ENCODE results near the gene HLA-DMB. TPM values are rescaled to one million over a fixed set of nuclear protein-coding genes. Genes with fewer than 3 reads are reported as not detected.

The HLA-DMB gene
- total RNA-seq, 8 experiments from 2014 or later: 0.14 to 1.1 (median 0.34) TPM

- in situ Hi-C loops (cut with MboI; ENCODE audit: low pct_unique_long_range_greater_than_20kb in 2 of 9, low sequenced_read_pairs in 9 of 9, unreplicated experiment in 9 of 9): loop anchor here in 4 of 9 experiments (25.0 kb wide), 1 partner anchor 90 kb away; no protein-coding TSS in a partner anchor
- no peak overlapping the region for H3K4me3 ChIP-seq
- no peak for ATAC-seq (replicated peaks in 6 of 8)
- 66 to 100% (median 94%) methylated on average over 1 to 9 of the region's 10 CpGs for WGBS, 10 experiments
- H3K4me1 ChIP-seq (replicated peaks in 1 of 2): peaks cover 13 to 15% of the 10 kb centered on the region in 2 donors
- no peak overlapping the region for H3K27ac ChIP-seq
These were observed 36.6 kb upstream of the HLA-DMB start for GRCh38 chr6:32977272-32977952.

GRCh38 chr6:32976334-32977069, 35.7 kb upstream of the HLA-DMB start:
- ATAC-seq (replicated peaks in 6 of 8): no peak
- in situ Hi-C loops (cut with MboI; ENCODE audit: low pct_unique_long_range_greater_than_20kb in 2 of 9, low sequenced_read_pairs in 9 of 9, unreplicated experiment in 9 of 9): loop anchor here in 4 of 9 experiments (25.0 kb wide), 1 partner anchor 89 kb away; no protein-coding TSS in a partner anchor
- Histone ChIP-seq H3K4me1 (replicated peaks in 1 of 2) (peaks cover 13 to 15% of the 10 kb centered on the region in 2 donors), H3K27ac (no peak overlapping the region), H3K4me3 (peak overlapping the region in 1 of 5 donors; percentile 69)
- 91 to 100% (median 98%) methylated on average over 1 to 6 of the region's 7 CpGs; no CpG with 5 or more reads in 5 of the 10 experiments for WGBS, 10 experiments

GRCh38 chr6:32975886-32976285, 35.1 kb upstream of the HLA-DMB start:
- WGBS, 10 experiments: 0 to 100% (median 67%) methylated on average over 1 to 2 of the region's 2 CpGs; no CpG with 5 or more reads in 3 of the 10 experiments
- in situ Hi-C loops (cut with MboI; ENCODE audit: low pct_unique_long_range_greater_than_20kb in 2 of 9, low sequenced_read_pairs in 9 of 9, unreplicated experiment in 9 of 9): loop anchor here in 4 of 9 experiments (25.0 kb wide), 1 partner anchor 89 kb away; no protein-coding TSS in a partner anchor
- Histone ChIP-seq H3K4me3 (peak overlapping the region in 2 of 5 donors; percentile 53 to 69), H3K27ac (no peak overlapping the region), H3K4me1 (replicated peaks in 1 of 2) (peaks cover 13 to 15% of the 10 kb centered on the region in 2 donors)
- ATAC-seq (replicated peaks in 6 of 8): no peak

- 0 to 29% (median 12%) methylated on average over 1 to 9 of the region's 14 CpGs; no CpG with 5 or more reads in 1 of the 10 experiments for WGBS, 10 experiments
- peaks cover 13 to 15% of the 10 kb centered on the region in 2 donors for H3K4me1 ChIP-seq (replicated peaks in 1 of 2)
- no peak for ATAC-seq (replicated peaks in 6 of 8)
- peak overlapping the region; percentile 49 to 77 (median 60) for H3K4me3 ChIP-seq
- H3K27ac ChIP-seq: no peak overlapping the region
- in situ Hi-C loops (cut with MboI; ENCODE audit: low pct_unique_long_range_greater_than_20kb in 2 of 9, low sequenced_read_pairs in 9 of 9, unreplicated experiment in 9 of 9): loop anchor here in 4 of 9 experiments (25.0 kb wide), 1 partner anchor 87 kb away; no protein-coding TSS in a partner anchor
These were observed 33.9 kb upstream of the HLA-DMB start for GRCh38 chr6:32974541-32975308.

GRCh38 chr6:32974016-32974333, 33.1 kb upstream of the HLA-DMB start:
- Histone ChIP-seq H3K4me3 (peak overlapping the region; percentile 49 to 77 (median 60)), H3K4me1 (replicated peaks in 1 of 2) (peaks cover 13 to 15% of the 10 kb centered on the region in 2 donors), H3K27ac (no peak overlapping the region)
- ATAC-seq (replicated peaks in 6 of 8): no peak
- WGBS, 10 experiments: 0 to 40% (median 0%) methylated on average over 1 to 4 of the region's 4 CpGs
- in situ Hi-C loops (cut with MboI; ENCODE audit: low pct_unique_long_range_greater_than_20kb in 2 of 9, low sequenced_read_pairs in 9 of 9, unreplicated experiment in 9 of 9): no loop called here

GRCh38 chr6:32973144-32974015, 32.6 kb upstream of the HLA-DMB start:
- WGBS, 10 experiments: 0 to 4% (median 0%) methylated on average over 2 to 13 of the region's 23 CpGs; no CpG with 5 or more reads in 1 of the 10 experiments
- in situ Hi-C loops (cut with MboI; ENCODE audit: low pct_unique_long_range_greater_than_20kb in 2 of 9, low sequenced_read_pairs in 9 of 9, unreplicated experiment in 9 of 9): no loop called here
- peak overlapping the region; percentile 49 to 77 (median 60) for H3K4me3 ChIP-seq
- no peak for ATAC-seq (replicated peaks in 6 of 8)
- peaks cover 13 to 15% of the 10 kb centered on the region in 2 donors for H3K4me1 ChIP-seq (replicated peaks in 1 of 2)
- peak overlapping the region; percentile 27 to 50 for H3K27ac ChIP-seq

GRCh38 chr6:32972353-32973143, 31.7 kb upstream of the HLA-DMB start:
- Histone ChIP-seq H3K4me3 (peak overlapping the region; percentile 49 to 77 (median 60)), H3K27ac (peak overlapping the region; percentile 27 to 50), H3K4me1 (replicated peaks in 1 of 2) (peaks cover 13 to 15% of the 10 kb centered on the region in 2 donors)
- in situ Hi-C loops (cut with MboI; ENCODE audit: low pct_unique_long_range_greater_than_20kb in 2 of 9, low sequenced_read_pairs in 9 of 9, unreplicated experiment in 9 of 9): no loop called here
- WGBS, 10 experiments: 0 to 7% (median 0%) methylated on average over 3 to 11 of the region's 70 CpGs; no CpG with 5 or more reads in 4 of the 10 experiments
- peak in 1 of 8 experiments; percentile 0 for ATAC-seq (replicated peaks in 6 of 8)

GRCh38 chr6:32971581-32972352, 30.9 kb upstream of the HLA-DMB start:
- in situ Hi-C loops (cut with MboI; ENCODE audit: low pct_unique_long_range_greater_than_20kb in 2 of 9, low sequenced_read_pairs in 9 of 9, unreplicated experiment in 9 of 9): no loop called here
- H3K4me3 ChIP-seq: peak overlapping the region; percentile 53 to 83 (median 69)
- H3K27ac ChIP-seq: peak overlapping the region; percentile 99 to 100
- ATAC-seq (replicated peaks in 6 of 8): peak; percentile 23 to 73 (median 66)
- WGBS, 10 experiments: 0 to 5% (median 0%) methylated on average over 1 to 21 of the region's 58 CpGs; no CpG with 5 or more reads in 2 of the 10 experiments
- peaks cover 16 to 20% of the 10 kb centered on the region in 2 donors for H3K4me1 ChIP-seq (replicated peaks in 1 of 2)

- peaks cover 10 to 16% of the 10 kb centered on the region in 2 donors for H3K4me1 ChIP-seq (replicated peaks in 1 of 2)
- 0% methylated on average over 2 to 14 of the region's 15 CpGs; no CpG with 5 or more reads in 3 of the 10 experiments for WGBS, 10 experiments
- in situ Hi-C loops (cut with MboI; ENCODE audit: low pct_unique_long_range_greater_than_20kb in 2 of 9, low sequenced_read_pairs in 9 of 9, unreplicated experiment in 9 of 9): no loop called here
- peak overlapping the region; percentile 53 to 83 (median 60) for H3K4me3 ChIP-seq
- H3K27ac ChIP-seq: peak overlapping the region; percentile 99 to 100
- no peak for ATAC-seq (replicated peaks in 6 of 8)
These were observed 30.4 kb upstream of the HLA-DMB start for GRCh38 chr6:32971242-32971580.

- peak overlapping the region; percentile 99 to 100 for H3K27ac ChIP-seq
- H3K4me3 ChIP-seq: peak overlapping the region; percentile 53 to 83 (median 60)
- WGBS, 10 experiments: 0 to 3% (median 0%) methylated on average over 2 to 8 of the region's 43 CpGs; no CpG with 5 or more reads in 7 of the 10 experiments
- ATAC-seq (replicated peaks in 6 of 8): peak in 6 of 8 experiments; percentile 0 to 3 (median 1)
- H3K4me1 ChIP-seq (replicated peaks in 1 of 2): peaks cover 8 to 15% of the 10 kb centered on the region in 2 donors
- in situ Hi-C loops (cut with MboI; ENCODE audit: low pct_unique_long_range_greater_than_20kb in 2 of 9, low sequenced_read_pairs in 9 of 9, unreplicated experiment in 9 of 9): no loop called here
These were observed 29.8 kb upstream of the HLA-DMB start for GRCh38 chr6:32970413-32971241.

All from motor neuron (in vitro differentiated cells).